NT2/D1 (cell line): ENCODE data around the gene RAX2.

Source experiments
- YY1 ChIP-seq: IDR thresholded peaks from 2 replicates; pipeline ENCODE4 v1.6.1; 2011; ENCODE audit not compliant: insufficient read length, insufficient read depth
- ZNF274 ChIP-seq: IDR thresholded peaks from 2 replicates; pipeline ENCODE4 v1.6.1; 2011; ENCODE audit warnings: mild to moderate bottlenecking, low read depth, low read length

GRCh38 chr19:3759482-3760254, 12.4 kb downstream of the RAX2 start:
- TF ChIP-seq YY1, result no peak
- no peak for TF ChIP-seq ZNF274
